K562 (cell line): ENCODE measurements around the gene SCIN. TPM values are rescaled to one million over a fixed set of nuclear protein-coding genes. Genes with fewer than 3 reads are reported as not detected.
A peak's percentile ranks its signal among the peaks of the same experiment; 100 is the strongest.

ENCODE experiments used
- ARHGAP35 ChIP-seq: fragments of 450-650 bp; IDR thresholded peaks from 2 replicates; pipeline ENCODE4 v1.6.1; 2018; ENCODE audit not compliant: partially characterized antibody
- CEBPB ChIP-seq: fragments of 450-650 bp; IDR thresholded peaks from 2 replicates; pipeline ENCODE4 v1.6.1; 2016; ENCODE audit warnings: missing genetic modification characterization, missing compliant biosample characterization
- GTF2F1 ChIP-seq: IDR thresholded peaks from 2 replicates; pipeline ENCODE4 v1.6.1; 2011; ENCODE audit warnings: low read depth, low read length, improper control_type of control experiment
- NCOR1 ChIP-seq: fragments of 450-650 bp; IDR thresholded peaks from 2 replicates; pipeline ENCODE4 v1.6.1; 2016; ENCODE audit warnings: mild to moderate bottlenecking, moderate library complexity
- NELFE ChIP-seq: IDR thresholded peaks from 2 replicates; pipeline ENCODE4 v1.6.1; 2011; ENCODE audit warnings: mild to moderate bottlenecking; ENCODE audit not compliant: insufficient read depth, insufficient read length
- RBM34 ChIP-seq: fragments of 200-400 bp; formaldehyde crosslinking; IDR thresholded peaks from 2 replicates; pipeline ENCODE4 v1.6.1; 2018; ENCODE audit warnings: low read length, borderline replicate concordance; ENCODE audit not compliant: insufficient read depth
- SRSF1 ChIP-seq: fragments of 200-400 bp; formaldehyde crosslinking; IDR thresholded peaks from 2 replicates; pipeline ENCODE4 v1.6.1; 2017; ENCODE audit warnings: mild to moderate bottlenecking, low read depth, low read length, moderate library complexity
- TEAD4 ChIP-seq, 2 experiments: sonication (generic) in 1 of 2; formaldehyde crosslinking in 1 of 2; IDR thresholded peaks; 2 replicates each; pipeline versions ENCODE4 v1.6.1 to v1.8.0; 2012 to 2022; ENCODE audit warnings: borderline replicate concordance in 1 of 2, inconsistent platforms in 1 of 2, low read length in 1 of 2, mild to moderate bottlenecking in 1 of 2, missing genetic modification reagents in 1 of 2
- ZNF24 ChIP-seq: fragments of 450-650 bp; IDR thresholded peaks from 2 replicates; pipeline ENCODE4 v1.6.1; 2016
- ZNF282 ChIP-seq: sonication (generic); formaldehyde crosslinking; IDR thresholded peaks from 2 replicates; pipeline ENCODE4 v1.8.1; 2023; ENCODE audit warnings: missing genetic modification reagents
- ZNF316 ChIP-seq: fragments of 450-650 bp; IDR thresholded peaks from 2 replicates; pipeline ENCODE4 v1.6.1; 2016
- ZNF583 ChIP-seq: fragments of 250-450 bp; sonication (Bioruptor Pico); IDR thresholded peaks from 2 replicates; pipeline ENCODE4 v1.4.0; 2020
- ZNF780A ChIP-seq: fragments of 250-450 bp; sonication (Bioruptor Pico); IDR thresholded peaks from 2 replicates; pipeline ENCODE4 v1.5.0; 2021; ENCODE audit warnings: mild to moderate bottlenecking
- polyA plus RNA-seq, 8 experiments: library from polyadenylated mRNA; depleted of rRNA in 4 of 8; stranded (reverse) in 5 of 8; unstranded in 3 of 8; fragments of >200 nt; fragmentation: Nextera tagmentation in 2 of 8; fragmentation: Illumina TruSeq in 1 of 8; extraction: Ambion mirVana in 2 of 8; extraction: Trizol in 1 of 8; gene quantifications; 2 replicates each; pipeline versions ENCODE4 v1.2.1 to v1.2.3, GENCODE V29; 2011 to 2014; ENCODE audit warnings: inconsistent platforms in 1 of 8, missing spikeins in 1 of 8
- total RNA-seq, 7 experiments: library from RNA; depleted of rRNA in 6 of 7; stranded (reverse); fragments of >200 nt in 6 of 7; fragmentation: Illumina TruSeq in 2 of 7; extraction: Trizol in 2 of 7; gene quantifications; 2 replicates each; pipeline versions ENCODE4 v1.2.1 to v1.2.3, GENCODE V29; 2011 to 2021; ENCODE audit warnings: low replicate concordance in 1 of 7
- TF ChIP-seq, protein P1 (sequence below): fragments of 250-450 bp; sonication (Bioruptor Pico); IDR thresholded peaks from 2 replicates; pipeline ENCODE4 v1.8.0; 2021; ENCODE audit warnings: moderate library complexity, mild to moderate bottlenecking, inconsistent platforms
- TF ChIP-seq, protein P2 (sequence below): conservative IDR thresholded peaks from 2 replicates; pipeline ENCODE4 v1.6.1; 2011; ENCODE audit warnings: low read depth, mild to moderate bottlenecking, low read length; ENCODE audit not compliant: control insufficient read depth
- TF ChIP-seq, protein P3 (sequence below): fragments of 200-800 bp; sonication (Bioruptor generic); IDR thresholded peaks from 2 replicates; pipeline ENCODE4 v1.6.1; 2016; ENCODE audit warnings: missing genetic modification characterization, missing compliant biosample characterization
- TF ChIP-seq, protein P4 (sequence below): fragments of 250-450 bp; sonication (Bioruptor Pico); IDR thresholded peaks from 2 replicates; pipeline ENCODE4 v1.5.0; 2020; ENCODE audit warnings: mild to moderate bottlenecking, borderline replicate concordance

SCIN gene
- total and polyA plus RNA-seq, 9 of the 15 experiments (the other 6 are each of a cell fraction or from before 2014, with no cell fraction given): 0.67 to 18.2 (median 10.6) TPM

DNA sequence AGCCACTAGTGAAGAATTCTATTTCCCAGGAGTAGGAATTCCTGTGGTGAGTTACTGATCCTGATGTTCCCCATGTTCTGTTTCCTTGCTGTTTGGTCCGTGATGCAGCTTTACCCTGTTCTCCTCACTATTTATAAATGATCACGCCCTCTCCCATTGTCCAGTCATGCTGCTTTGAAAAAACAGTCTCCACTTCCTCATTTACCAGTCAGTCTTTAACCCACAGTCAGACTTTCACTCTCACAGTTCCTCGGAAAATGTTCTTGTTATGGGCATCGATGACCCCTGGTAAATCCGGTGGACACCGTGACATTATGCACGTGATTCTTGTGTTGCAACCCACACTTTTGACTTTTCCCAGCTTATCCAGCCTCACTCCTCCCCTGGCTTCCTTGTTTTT, 14.4 kb downstream of the SCIN start (continued):
- TF ChIP-seq ZNF316 (peak; percentile 48), ARHGAP35 (no peak), ZNF780A (CRISPR knock-in tag) (no peak), TEAD4 (IDR thresholded peaks at IDR 0.05; ENCODE audit: low read length) (no peak), TEAD4 (CRISPR knock-in tag; IDR thresholded peaks at IDR 0.05; ENCODE audit: borderline replicate concordance) (no peak), RBM34 (no peak), ZNF583 (no peak), NCOR1 (no peak), ZNF282 (CRISPR knock-in tag) (no peak), ZNF24 (no peak), NELFE (no peak), GTF2F1 (no peak), CEBPB (no peak), SRSF1 (no peak)
- TF ChIP-seq, protein P1, sequence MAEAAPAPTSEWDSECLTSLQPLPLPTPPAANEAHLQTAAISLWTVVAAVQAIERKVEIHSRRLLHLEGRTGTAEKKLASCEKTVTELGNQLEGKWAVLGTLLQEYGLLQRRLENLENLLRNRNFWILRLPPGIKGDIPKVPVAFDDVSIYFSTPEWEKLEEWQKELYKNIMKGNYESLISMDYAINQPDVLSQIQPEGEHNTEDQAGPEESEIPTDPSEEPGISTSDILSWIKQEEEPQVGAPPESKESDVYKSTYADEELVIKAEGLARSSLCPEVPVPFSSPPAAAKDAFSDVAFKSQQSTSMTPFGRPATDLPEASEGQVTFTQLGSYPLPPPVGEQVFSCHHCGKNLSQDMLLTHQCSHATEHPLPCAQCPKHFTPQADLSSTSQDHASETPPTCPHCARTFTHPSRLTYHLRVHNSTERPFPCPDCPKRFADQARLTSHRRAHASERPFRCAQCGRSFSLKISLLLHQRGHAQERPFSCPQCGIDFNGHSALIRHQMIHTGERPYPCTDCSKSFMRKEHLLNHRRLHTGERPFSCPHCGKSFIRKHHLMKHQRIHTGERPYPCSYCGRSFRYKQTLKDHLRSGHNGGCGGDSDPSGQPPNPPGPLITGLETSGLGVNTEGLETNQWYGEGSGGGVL (CRISPR knock-in tag): no peak
- TF ChIP-seq, protein P2, sequence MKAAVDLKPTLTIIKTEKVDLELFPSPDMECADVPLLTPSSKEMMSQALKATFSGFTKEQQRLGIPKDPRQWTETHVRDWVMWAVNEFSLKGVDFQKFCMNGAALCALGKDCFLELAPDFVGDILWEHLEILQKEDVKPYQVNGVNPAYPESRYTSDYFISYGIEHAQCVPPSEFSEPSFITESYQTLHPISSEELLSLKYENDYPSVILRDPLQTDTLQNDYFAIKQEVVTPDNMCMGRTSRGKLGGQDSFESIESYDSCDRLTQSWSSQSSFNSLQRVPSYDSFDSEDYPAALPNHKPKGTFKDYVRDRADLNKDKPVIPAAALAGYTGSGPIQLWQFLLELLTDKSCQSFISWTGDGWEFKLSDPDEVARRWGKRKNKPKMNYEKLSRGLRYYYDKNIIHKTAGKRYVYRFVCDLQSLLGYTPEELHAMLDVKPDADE: no peak
- TF ChIP-seq, protein P3, sequence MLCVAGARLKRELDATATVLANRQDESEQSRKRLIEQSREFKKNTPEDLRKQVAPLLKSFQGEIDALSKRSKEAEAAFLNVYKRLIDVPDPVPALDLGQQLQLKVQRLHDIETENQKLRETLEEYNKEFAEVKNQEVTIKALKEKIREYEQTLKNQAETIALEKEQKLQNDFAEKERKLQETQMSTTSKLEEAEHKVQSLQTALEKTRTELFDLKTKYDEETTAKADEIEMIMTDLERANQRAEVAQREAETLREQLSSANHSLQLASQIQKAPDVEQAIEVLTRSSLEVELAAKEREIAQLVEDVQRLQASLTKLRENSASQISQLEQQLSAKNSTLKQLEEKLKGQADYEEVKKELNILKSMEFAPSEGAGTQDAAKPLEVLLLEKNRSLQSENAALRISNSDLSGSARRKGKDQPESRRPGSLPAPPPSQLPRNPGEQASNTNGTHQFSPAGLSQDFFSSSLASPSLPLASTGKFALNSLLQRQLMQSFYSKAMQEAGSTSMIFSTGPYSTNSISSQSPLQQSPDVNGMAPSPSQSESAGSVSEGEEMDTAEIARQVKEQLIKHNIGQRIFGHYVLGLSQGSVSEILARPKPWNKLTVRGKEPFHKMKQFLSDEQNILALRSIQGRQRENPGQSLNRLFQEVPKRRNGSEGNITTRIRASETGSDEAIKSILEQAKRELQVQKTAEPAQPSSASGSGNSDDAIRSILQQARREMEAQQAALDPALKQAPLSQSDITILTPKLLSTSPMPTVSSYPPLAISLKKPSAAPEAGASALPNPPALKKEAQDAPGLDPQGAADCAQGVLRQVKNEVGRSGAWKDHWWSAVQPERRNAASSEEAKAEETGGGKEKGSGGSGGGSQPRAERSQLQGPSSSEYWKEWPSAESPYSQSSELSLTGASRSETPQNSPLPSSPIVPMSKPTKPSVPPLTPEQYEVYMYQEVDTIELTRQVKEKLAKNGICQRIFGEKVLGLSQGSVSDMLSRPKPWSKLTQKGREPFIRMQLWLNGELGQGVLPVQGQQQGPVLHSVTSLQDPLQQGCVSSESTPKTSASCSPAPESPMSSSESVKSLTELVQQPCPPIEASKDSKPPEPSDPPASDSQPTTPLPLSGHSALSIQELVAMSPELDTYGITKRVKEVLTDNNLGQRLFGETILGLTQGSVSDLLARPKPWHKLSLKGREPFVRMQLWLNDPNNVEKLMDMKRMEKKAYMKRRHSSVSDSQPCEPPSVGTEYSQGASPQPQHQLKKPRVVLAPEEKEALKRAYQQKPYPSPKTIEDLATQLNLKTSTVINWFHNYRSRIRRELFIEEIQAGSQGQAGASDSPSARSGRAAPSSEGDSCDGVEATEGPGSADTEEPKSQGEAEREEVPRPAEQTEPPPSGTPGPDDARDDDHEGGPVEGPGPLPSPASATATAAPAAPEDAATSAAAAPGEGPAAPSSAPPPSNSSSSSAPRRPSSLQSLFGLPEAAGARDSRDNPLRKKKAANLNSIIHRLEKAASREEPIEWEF (CRISPR knock-in tag): no peak
- TF ChIP-seq, protein P4, sequence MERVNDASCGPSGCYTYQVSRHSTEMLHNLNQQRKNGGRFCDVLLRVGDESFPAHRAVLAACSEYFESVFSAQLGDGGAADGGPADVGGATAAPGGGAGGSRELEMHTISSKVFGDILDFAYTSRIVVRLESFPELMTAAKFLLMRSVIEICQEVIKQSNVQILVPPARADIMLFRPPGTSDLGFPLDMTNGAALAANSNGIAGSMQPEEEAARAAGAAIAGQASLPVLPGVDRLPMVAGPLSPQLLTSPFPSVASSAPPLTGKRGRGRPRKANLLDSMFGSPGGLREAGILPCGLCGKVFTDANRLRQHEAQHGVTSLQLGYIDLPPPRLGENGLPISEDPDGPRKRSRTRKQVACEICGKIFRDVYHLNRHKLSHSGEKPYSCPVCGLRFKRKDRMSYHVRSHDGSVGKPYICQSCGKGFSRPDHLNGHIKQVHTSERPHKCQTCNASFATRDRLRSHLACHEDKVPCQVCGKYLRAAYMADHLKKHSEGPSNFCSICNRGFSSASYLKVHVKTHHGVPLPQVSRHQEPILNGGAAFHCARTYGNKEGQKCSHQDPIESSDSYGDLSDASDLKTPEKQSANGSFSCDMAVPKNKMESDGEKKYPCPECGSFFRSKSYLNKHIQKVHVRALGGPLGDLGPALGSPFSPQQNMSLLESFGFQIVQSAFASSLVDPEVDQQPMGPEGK (CRISPR knock-in tag): no peak
